ENCODE results near the gene MPV17. TPM values are rescaled to one million over a fixed set of nuclear protein-coding genes. Genes with fewer than 3 reads are reported as not detected.
A peak's percentile ranks its signal among the peaks of the same experiment; 100 is the strongest.

Gene MPV17
- total and polyA plus RNA-seq, 10 donors, result 58.0 to 101 (median 80.3) TPM

DNA sequence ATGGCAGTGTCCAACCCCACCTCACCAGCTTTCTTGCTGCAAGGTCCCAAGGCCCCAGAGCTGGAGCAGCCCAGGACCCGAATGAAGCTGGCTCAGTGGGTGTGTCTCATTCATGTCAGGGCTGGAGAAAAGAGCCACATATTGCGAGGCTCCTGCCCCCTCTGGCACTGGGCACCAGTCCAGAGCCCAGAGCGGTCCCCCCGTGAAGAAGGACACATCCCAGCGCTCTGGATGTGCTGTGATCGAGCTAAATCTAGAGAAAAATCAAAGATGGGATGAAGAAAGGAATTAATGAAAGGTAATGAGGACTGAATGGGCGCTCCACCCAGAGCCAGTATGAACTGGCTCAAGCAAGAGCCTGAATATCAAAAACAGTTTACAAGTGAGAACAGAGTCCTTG lies 13.3 kb upstream of the MPV17 start:
- no peaks in the 10 kb centered on the region for H3K9me3 ChIP-seq
- H3K36me3 ChIP-seq, result peaks cover 7 to 100% (median 89%) of the 10 kb centered on the region in 6 donors
- TF ChIP-seq, protein P1, sequence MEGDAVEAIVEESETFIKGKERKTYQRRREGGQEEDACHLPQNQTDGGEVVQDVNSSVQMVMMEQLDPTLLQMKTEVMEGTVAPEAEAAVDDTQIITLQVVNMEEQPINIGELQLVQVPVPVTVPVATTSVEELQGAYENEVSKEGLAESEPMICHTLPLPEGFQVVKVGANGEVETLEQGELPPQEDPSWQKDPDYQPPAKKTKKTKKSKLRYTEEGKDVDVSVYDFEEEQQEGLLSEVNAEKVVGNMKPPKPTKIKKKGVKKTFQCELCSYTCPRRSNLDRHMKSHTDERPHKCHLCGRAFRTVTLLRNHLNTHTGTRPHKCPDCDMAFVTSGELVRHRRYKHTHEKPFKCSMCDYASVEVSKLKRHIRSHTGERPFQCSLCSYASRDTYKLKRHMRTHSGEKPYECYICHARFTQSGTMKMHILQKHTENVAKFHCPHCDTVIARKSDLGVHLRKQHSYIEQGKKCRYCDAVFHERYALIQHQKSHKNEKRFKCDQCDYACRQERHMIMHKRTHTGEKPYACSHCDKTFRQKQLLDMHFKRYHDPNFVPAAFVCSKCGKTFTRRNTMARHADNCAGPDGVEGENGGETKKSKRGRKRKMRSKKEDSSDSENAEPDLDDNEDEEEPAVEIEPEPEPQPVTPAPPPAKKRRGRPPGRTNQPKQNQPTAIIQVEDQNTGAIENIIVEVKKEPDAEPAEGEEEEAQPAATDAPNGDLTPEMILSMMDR (IDR thresholded peaks at IDR 0.05 in 8 of 11, conservative IDR thresholded peaks at IDR 0.05 in 3 of 11), result no peak
- TF ChIP-seq POLR2AphosphoS5 (IDR thresholded peaks at IDR 0.05) (no peak), POLR2A (IDR thresholded peaks at IDR 0.05) (no peak)
- intact Hi-C loops (cut with DNase I; ENCODE audit: low total_unique reads), result no loop called here
- DNase-seq, result no peak
- no peaks in the 10 kb centered on the region for H3K4me1 ChIP-seq
- no peak overlapping the region for H3K4me3 ChIP-seq
- no peak overlapping the region for H3K27ac ChIP-seq
- H3K27me3 ChIP-seq (replicated peaks in 1 of 7), result no peaks in the 10 kb centered on the region
- 94 to 98% (median 97%) methylated on average over 7 of the region's 7 CpGs for WGBS, 5 donors

- 93 to 95% (median 94%) methylated on average over 3 of the region's 3 CpGs for WGBS, 5 donors
- H3K36me3 ChIP-seq, result peaks cover 7 to 100% (median 88%) of the 10 kb centered on the region in 6 donors
- DNase-seq, result no peak
These were observed 12.4 kb upstream of the MPV17 start for GRCh38 chr2:27335311-27335710.

GRCh38 chr2:27324720-27325119 lies 1.8 kb upstream of the MPV17 start:
- Histone ChIP-seq H3K4me3 (no peak overlapping the region), H3K27me3 (replicated peaks in 1 of 7) (no peaks in the 10 kb centered on the region), H3K4me1 (peaks cover 9 to 30% (median 22%) of the 10 kb centered on the region in 6 donors), H3K9me3 (no peaks in the 10 kb centered on the region), H3K27ac (no peak overlapping the region), H3K36me3 (peaks cover 3 to 44% (median 39%) of the 10 kb centered on the region in 6 donors)
- WGBS, 5 donors, result 62 to 83% (median 77%) methylated on average over 5 of the region's 5 CpGs
- TF ChIP-seq POLR2AphosphoS5 (IDR thresholded peaks at IDR 0.05), result peak in 1 of 3 donors; percentile 7
- no peak for TF ChIP-seq POLR2A (IDR thresholded peaks at IDR 0.05)
- TF ChIP-seq, protein P1 (IDR thresholded peaks at IDR 0.05 in 8 of 11, conservative IDR thresholded peaks at IDR 0.05 in 3 of 11), result no peak
- intact Hi-C loops (cut with DNase I; ENCODE audit: low total_unique reads), result no loop called here
- no peak for DNase-seq

More at GRCh38 chr2:27335311-27335710, 12.4 kb upstream of the MPV17 start:
- no peak for TF ChIP-seq POLR2AphosphoS5 (IDR thresholded peaks at IDR 0.05)
- TF ChIP-seq, protein P1 (IDR thresholded peaks at IDR 0.05 in 8 of 11, conservative IDR thresholded peaks at IDR 0.05 in 3 of 11), result no peak
- no peak for TF ChIP-seq POLR2A (IDR thresholded peaks at IDR 0.05)
- intact Hi-C loops (cut with DNase I; ENCODE audit: low total_unique reads), result no loop called here
- H3K27ac ChIP-seq, result no peak overlapping the region
- H3K27me3 ChIP-seq (replicated peaks in 1 of 7), result no peaks in the 10 kb centered on the region
- H3K9me3 ChIP-seq, result no peaks in the 10 kb centered on the region
- H3K4me1 ChIP-seq, result no peaks in the 10 kb centered on the region
- H3K4me3 ChIP-seq, result no peak overlapping the region

GRCh38 chr2:27323596-27324285 lies 844 bp upstream of the MPV17 start:
- Histone ChIP-seq H3K4me3 (peak overlapping the region; percentile 58 to 93 (median 74)), H3K9me3 (no peaks in the 10 kb centered on the region), H3K36me3 (peaks cover under 1 to 37% (median 30%) of the 10 kb centered on the region in 6 donors), H3K4me1 (peaks cover 9 to 30% (median 22%) of the 10 kb centered on the region in 6 donors), H3K27ac (peak overlapping the region; percentile 88 to 97 (median 94)), H3K27me3 (replicated peaks in 1 of 7) (no peaks in the 10 kb centered on the region)
- no peak for DNase-seq
- WGBS, 5 donors, result 20 to 34% (median 26%) methylated on average over 5 of the region's 5 CpGs
- intact Hi-C loops (cut with DNase I; ENCODE audit: low total_unique reads), result no loop called here
- TF ChIP-seq, protein P1 (IDR thresholded peaks at IDR 0.05 in 8 of 11, conservative IDR thresholded peaks at IDR 0.05 in 3 of 11), result no peak
- TF ChIP-seq POLR2A (IDR thresholded peaks at IDR 0.05) (no peak), POLR2AphosphoS5 (IDR thresholded peaks at IDR 0.05) (no peak)

All from spleen (tissue), 11 donors.